Measurements from ENCODE around the gene FKBP1A.
A peak's percentile ranks its signal among the peaks of the same experiment; 100 is the strongest.
"Not testable (repeated sequence)": the region's sequence is repeated elsewhere in the genome, so short reads cannot be mapped to it uniquely, and the experiment has no call there.

The FKBP1A gene

GRCh38 chr20:1345030-1345755 is 47.7 kb downstream of the FKBP1A start:
- H3K36me3 ChIP-seq, result no peaks in the 10 kb centered on the region
- no peaks in the 10 kb centered on the region for H3K27me3 ChIP-seq (ENCODE audit: insufficient read depth, low read depth, severe bottlenecking)
- H3K27ac ChIP-seq, result no peak overlapping the region
- no peak for TF ChIP-seq CTCF (IDR thresholded peaks at IDR 0.05; ENCODE audit: low read depth, low read length)
- H3K9me3 ChIP-seq (ENCODE audit: severe bottlenecking), result no peaks in the 10 kb centered on the region
- no peak overlapping the region for H3K4me3 ChIP-seq (ENCODE audit: low read depth, low read length)
- no peak for DNase-seq

GRCh38 chr20:1343446-1344124 is 49.3 kb downstream of the FKBP1A start:
- DNase-seq; H3K4me3 ChIP-seq (ENCODE audit: low read depth, low read length); H3K36me3 ChIP-seq; H3K9me3 ChIP-seq (ENCODE audit: severe bottlenecking); H3K27ac ChIP-seq; H3K27me3 ChIP-seq (ENCODE audit: insufficient read depth, low read depth, severe bottlenecking): not testable (repeated sequence)

DNA sequence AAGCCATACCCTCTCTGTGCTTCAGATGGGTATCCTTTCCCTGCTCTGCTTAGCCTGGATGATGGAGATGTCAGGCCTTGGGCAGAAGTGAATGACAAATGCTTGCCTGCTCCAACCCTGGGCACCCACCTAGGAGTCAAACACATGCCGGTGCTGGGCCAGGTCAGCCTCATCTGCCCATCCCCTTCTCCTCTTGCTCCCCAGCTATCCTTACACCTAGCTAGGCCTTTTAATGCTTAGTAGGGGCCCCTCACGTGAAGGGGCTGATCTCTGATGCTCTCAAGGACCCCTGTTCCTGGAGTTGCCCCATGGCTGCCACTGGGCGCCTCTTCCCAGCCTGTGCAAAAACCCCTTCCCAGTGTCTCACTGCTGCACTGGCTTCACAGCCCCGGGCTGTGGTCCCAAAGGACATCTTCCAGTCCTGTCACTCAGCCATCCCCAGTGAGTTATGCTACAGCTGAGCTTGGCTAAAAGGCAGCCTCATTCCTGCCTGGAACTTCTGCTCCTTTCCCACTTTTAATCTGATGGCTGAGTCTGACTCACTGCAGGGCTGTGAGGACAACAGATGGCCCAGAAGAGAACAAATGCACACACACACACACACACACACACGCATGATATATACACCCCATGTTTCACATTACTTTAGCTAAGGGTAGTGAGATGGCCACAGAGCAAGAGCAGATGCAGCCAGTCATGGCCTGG is 51.1 kb downstream of the FKBP1A start:
- peak; percentile 38 for DNase-seq
- Histone ChIP-seq H3K27ac (no peak overlapping the region), H3K27me3 (ENCODE audit: insufficient read depth, low read depth, severe bottlenecking) (no peaks in the 10 kb centered on the region), H3K36me3 (no peaks in the 10 kb centered on the region), H3K4me3 (ENCODE audit: low read depth, low read length) (no peak overlapping the region), H3K9me3 (ENCODE audit: severe bottlenecking) (no peaks in the 10 kb centered on the region)
- no peak for TF ChIP-seq CTCF (IDR thresholded peaks at IDR 0.05; ENCODE audit: low read depth, low read length)

DNA sequence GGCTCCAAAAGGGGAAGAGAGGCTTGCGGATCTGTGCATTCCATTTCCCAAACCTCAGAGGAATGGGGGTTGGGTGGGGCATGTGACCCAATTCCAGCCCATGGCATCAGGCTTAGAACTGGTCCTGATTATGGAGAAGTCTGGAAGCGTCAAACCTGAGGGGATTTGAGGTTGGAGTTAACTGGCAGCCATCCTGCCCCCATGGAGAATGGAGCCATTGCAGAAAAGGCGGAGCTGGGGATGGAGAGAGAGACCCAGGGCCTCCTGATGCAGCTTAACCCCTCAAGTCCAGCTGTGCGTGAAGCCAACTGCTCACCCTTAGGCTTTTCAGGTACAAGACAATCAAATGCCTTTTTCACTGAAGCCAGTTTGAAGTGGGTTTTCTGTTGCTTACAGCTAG is 54.1 kb downstream of the FKBP1A start:
- DNase-seq, result no peak
- no peaks in the 10 kb centered on the region for H3K27me3 ChIP-seq (ENCODE audit: insufficient read depth, low read depth, severe bottlenecking)
- no peaks in the 10 kb centered on the region for H3K36me3 ChIP-seq
- TF ChIP-seq CTCF (IDR thresholded peaks at IDR 0.05; ENCODE audit: low read depth, low read length), result no peak
- H3K27ac ChIP-seq, result no peak overlapping the region
- no peaks in the 10 kb centered on the region for H3K9me3 ChIP-seq (ENCODE audit: severe bottlenecking)
- no peak overlapping the region for H3K4me3 ChIP-seq (ENCODE audit: low read depth, low read length)

- Histone ChIP-seq H3K27me3 (ENCODE audit: insufficient read depth, low read depth, severe bottlenecking) (no peaks in the 10 kb centered on the region), H3K4me3 (ENCODE audit: low read depth, low read length) (no peak overlapping the region), H3K27ac (no peak overlapping the region), H3K36me3 (no peaks in the 10 kb centered on the region), H3K9me3 (ENCODE audit: severe bottlenecking) (no peaks in the 10 kb centered on the region)
- no peak for TF ChIP-seq CTCF (IDR thresholded peaks at IDR 0.05; ENCODE audit: low read depth, low read length)
- no peak for DNase-seq
Observed at GRCh38 chr20:1338096-1338495, 54.8 kb downstream of the FKBP1A start.

- H3K27me3 ChIP-seq (ENCODE audit: insufficient read depth, low read depth, severe bottlenecking), result no peaks in the 10 kb centered on the region
- DNase-seq, result no peak
- H3K4me3 ChIP-seq (ENCODE audit: low read depth, low read length), result no peak overlapping the region
- peaks cover 3% of the 10 kb centered on the region; the same call in 1 of the 2 replicates for H3K36me3 ChIP-seq
- H3K9me3 ChIP-seq (ENCODE audit: severe bottlenecking), result no peaks in the 10 kb centered on the region
- TF ChIP-seq CTCF (IDR thresholded peaks at IDR 0.05; ENCODE audit: low read depth, low read length), result no peak
- H3K27ac ChIP-seq, result no peak overlapping the region
Observed at GRCh38 chr20:1337441-1337840, 55.4 kb downstream of the FKBP1A start.

All from WERI-Rb-1 (cell line).